Measurements from ENCODE around the gene DAB1. TPM values are rescaled to one million over a fixed set of nuclear protein-coding genes. Genes with fewer than 3 reads are reported as not detected.

The DAB1 gene
- total RNA-seq, 2 donors from 2014 or later: not detected

- ATAC-seq: no peak
- H3K4me1 Mint-ChIP-seq (ENCODE audit: low read depth in 2 of 2): no peaks in the 10 kb centered on the region
- H3K27ac Mint-ChIP-seq: no peak overlapping the region
- peaks cover 2% of the 10 kb centered on the region for H3K9me3 Mint-ChIP-seq
- H3K36me3 Mint-ChIP-seq: no peaks in the 10 kb centered on the region
- H3K4me3 Mint-ChIP-seq: no peak overlapping the region
- DNase-seq (ENCODE audit: low spot score): no peak
- H3K27me3 Mint-ChIP-seq: peaks cover 6 to 19% of the 10 kb centered on the region in 2 donors
These were observed 22.2 kb downstream of the DAB1 start for GRCh38 chr1:57401671-57402070.

DNA sequence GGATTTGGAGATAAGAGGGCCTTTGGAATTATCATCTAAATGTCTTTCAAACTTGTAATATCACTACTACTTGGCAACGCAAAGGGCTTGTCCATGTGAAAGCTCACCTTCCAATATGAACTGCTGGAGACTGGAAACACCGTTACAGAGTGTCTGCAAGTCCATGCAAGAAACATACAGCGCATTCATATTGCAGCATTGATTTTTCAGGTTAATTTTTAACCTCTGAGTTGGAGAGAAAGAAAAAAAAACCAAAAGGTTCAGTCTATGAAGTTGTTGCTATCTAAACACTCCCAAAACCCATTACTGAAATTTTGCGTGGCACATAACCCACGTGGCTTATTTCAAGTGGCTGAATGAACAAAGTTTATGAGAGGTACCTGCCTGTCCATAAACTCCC lies 23.8 kb downstream of the DAB1 start:
- ATAC-seq (no peak), DNase-seq (ENCODE audit: low spot score) (no peak)
- no peaks in the 10 kb centered on the region for H3K36me3 Mint-ChIP-seq
- peaks cover under 1% of the 10 kb centered on the region for H3K9me3 Mint-ChIP-seq
- no peaks in the 10 kb centered on the region for H3K4me1 Mint-ChIP-seq (ENCODE audit: low read depth in 2 of 2)
- H3K27me3 Mint-ChIP-seq: peaks cover 6 to 17% of the 10 kb centered on the region in 2 donors
- no peak overlapping the region for H3K4me3 Mint-ChIP-seq
- no peak overlapping the region for H3K27ac Mint-ChIP-seq

DNA sequence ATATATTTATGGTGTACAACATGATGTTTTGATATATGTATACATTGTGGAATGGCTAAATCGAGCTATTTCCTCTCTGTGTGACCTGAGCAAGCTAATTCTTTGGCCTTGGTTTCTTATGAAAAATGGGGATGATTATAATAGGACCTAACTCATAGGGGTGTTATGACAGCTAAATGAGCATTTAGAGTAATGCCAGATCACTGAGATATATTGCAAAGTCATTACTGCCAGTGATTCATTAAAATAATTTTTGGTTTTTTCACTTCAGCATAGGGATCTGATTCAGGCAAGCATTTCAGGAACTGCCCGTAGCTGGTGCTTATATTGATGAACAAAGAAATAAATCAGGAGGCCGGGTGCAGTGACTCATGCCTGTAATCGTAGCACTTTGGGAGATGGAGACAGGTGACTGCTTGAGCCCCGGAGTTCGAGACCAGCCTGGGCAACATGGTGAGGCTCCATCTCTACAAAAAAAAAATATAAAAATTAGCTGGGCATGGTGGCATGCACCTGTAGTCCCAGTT lies 30.7 kb downstream of the DAB1 start:
- Mint-ChIP-seq H3K27me3 (peaks cover 13 to 15% of the 10 kb centered on the region in 2 donors), H3K4me3 (no peak overlapping the region), H3K36me3 (no peaks in the 10 kb centered on the region), H3K4me1 (ENCODE audit: low read depth in 2 of 2) (no peaks in the 10 kb centered on the region), H3K27ac (no peak overlapping the region), H3K9me3 (peaks cover 7% of the 10 kb centered on the region)
- ATAC-seq (no peak), DNase-seq (ENCODE audit: low spot score) (no peak)

DNA sequence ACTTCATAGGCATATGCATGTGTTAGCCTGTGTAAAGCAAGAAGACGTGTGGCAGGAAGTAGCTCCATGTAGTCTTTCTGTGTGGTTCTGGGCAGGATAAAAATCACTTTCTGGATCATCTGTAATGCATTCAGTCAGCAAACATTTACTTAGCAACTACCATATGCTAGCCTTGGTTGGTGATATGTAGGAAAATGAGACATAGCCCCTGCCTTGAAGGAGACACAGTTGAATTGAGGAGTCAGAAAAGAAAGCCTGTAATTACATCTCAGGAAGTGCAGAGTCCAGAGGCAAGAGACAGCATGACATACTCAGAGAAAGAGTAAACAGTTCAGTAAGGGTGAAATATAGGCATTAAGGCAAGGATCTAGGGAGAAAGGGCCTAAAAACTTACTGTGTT lies 38.5 kb downstream of the DAB1 start:
- H3K27ac Mint-ChIP-seq: no peak overlapping the region
- H3K4me3 Mint-ChIP-seq: no peak overlapping the region
- no peak for ATAC-seq
- no peak for DNase-seq (ENCODE audit: low spot score)
- no peaks in the 10 kb centered on the region for H3K4me1 Mint-ChIP-seq (ENCODE audit: low read depth in 2 of 2)
- peaks cover 6% of the 10 kb centered on the region for H3K9me3 Mint-ChIP-seq
- H3K27me3 Mint-ChIP-seq: peaks cover 11 to 17% of the 10 kb centered on the region in 2 donors
- no peaks in the 10 kb centered on the region for H3K36me3 Mint-ChIP-seq

DNA sequence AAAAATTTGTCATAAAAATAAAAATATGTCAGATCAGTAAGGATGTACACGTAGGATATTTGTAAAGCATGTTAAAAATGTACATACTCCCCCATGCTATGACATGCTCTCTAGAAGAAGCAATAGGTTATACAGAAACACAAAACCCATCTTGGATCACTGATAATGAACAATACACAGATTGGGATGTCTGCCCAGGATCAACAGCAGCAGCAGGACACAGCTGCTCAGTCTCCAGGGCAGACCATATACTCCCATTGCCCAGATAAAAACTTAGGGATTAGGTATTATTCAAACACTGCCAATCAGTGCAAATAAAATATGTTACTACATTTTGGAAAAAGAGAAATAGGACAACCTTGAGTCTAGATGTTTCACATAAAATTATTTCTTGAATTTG lies 39.0 kb downstream of the DAB1 start:
- ATAC-seq: no peak
- H3K4me1 Mint-ChIP-seq (ENCODE audit: low read depth in 2 of 2): no peaks in the 10 kb centered on the region
- no peaks in the 10 kb centered on the region for H3K36me3 Mint-ChIP-seq
- no peak for DNase-seq (ENCODE audit: low spot score)
- peaks cover 11 to 17% of the 10 kb centered on the region in 2 donors for H3K27me3 Mint-ChIP-seq
- no peak overlapping the region for H3K27ac Mint-ChIP-seq
- no peak overlapping the region for H3K4me3 Mint-ChIP-seq
- peaks cover 6% of the 10 kb centered on the region for H3K9me3 Mint-ChIP-seq

- Mint-ChIP-seq H3K36me3 (no peaks in the 10 kb centered on the region), H3K27ac (no peak overlapping the region), H3K9me3 (peaks cover 6% of the 10 kb centered on the region), H3K27me3 (peaks cover 12 to 15% of the 10 kb centered on the region in 2 donors), H3K4me3 (no peak overlapping the region), H3K4me1 (ENCODE audit: low read depth in 2 of 2) (no peaks in the 10 kb centered on the region)
- DNase-seq (ENCODE audit: low spot score): no peak
- no peak for ATAC-seq
These were observed 39.6 kb downstream of the DAB1 start for GRCh38 chr1:57384284-57384683.

DNA sequence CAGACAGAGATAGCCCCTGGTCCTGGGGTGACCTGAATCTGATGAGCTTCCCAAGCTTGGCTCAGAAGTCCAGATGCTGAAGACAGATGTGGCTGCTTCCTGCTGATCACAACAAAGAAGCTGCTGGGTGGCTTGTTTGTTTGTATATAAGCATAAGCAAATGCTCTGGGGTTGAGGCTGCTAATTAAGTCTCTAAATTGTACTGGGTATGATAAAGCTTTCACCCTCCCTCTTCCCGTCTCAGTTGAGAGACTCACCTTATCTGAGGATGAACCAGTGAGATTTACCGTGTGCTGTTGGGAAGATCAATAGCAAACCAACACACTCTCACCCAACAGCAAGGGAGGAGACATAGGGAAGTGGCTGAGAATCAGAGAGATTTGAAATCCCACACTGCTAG lies 42.0 kb downstream of the DAB1 start:
- no peaks in the 10 kb centered on the region for H3K4me1 Mint-ChIP-seq (ENCODE audit: low read depth in 2 of 2)
- peaks cover 3% of the 10 kb centered on the region for H3K9me3 Mint-ChIP-seq
- DNase-seq (ENCODE audit: low spot score) (no peak), ATAC-seq (no peak)
- peaks cover 0 to 5% of the 10 kb centered on the region in 2 donors for H3K27me3 Mint-ChIP-seq
- H3K4me3 Mint-ChIP-seq: no peak overlapping the region
- no peak overlapping the region for H3K27ac Mint-ChIP-seq
- H3K36me3 Mint-ChIP-seq: no peaks in the 10 kb centered on the region

DNA sequence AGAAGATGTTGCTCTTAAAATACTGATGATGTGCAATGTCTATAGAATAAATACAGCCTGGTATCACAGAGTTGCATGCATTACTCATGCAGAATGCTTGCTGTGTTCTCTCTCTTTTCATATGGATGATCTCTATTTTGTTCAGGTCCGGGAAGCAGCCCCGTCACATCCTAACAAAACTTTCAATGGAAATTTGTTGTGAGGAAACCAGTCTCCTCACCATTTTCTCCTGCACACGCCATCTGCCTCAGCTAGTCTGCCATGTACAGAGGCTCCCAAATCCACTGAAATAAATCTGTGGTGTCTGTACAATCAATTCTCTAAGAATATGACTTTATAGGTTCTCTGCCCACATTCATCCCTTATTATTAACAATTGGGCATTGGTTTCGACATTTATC lies 42.4 kb downstream of the DAB1 start:
- ATAC-seq (no peak), DNase-seq (ENCODE audit: low spot score) (no peak)
- Mint-ChIP-seq H3K4me1 (ENCODE audit: low read depth in 2 of 2) (no peaks in the 10 kb centered on the region), H3K9me3 (peaks cover 3% of the 10 kb centered on the region), H3K4me3 (no peak overlapping the region), H3K27ac (no peak overlapping the region), H3K27me3 (peaks cover 0 to 5% of the 10 kb centered on the region in 2 donors), H3K36me3 (no peaks in the 10 kb centered on the region)

DNA sequence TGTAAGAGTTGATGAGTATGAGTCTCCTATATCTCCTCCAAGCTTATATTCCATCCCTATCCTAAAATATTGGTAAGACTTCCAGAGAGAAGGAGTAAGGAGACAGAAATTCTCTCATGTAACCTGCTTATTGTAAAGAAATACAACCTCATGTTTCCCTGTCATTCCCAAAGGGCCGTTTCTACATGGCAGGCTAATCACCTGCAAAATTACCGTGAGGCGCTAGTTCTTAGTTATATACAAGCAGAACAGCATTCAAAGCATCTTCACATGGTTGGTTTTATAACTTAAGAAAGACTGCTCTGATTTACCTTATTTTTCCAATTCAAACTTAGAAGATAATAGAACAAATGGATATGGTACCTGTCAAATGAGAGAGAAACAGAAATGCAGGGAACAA lies 42.9 kb downstream of the DAB1 start:
- Mint-ChIP-seq H3K4me1 (ENCODE audit: low read depth in 2 of 2) (no peaks in the 10 kb centered on the region), H3K27me3 (peaks cover 0 to 5% of the 10 kb centered on the region in 2 donors), H3K4me3 (no peak overlapping the region), H3K36me3 (no peaks in the 10 kb centered on the region), H3K27ac (no peak overlapping the region), H3K9me3 (peaks cover 3% of the 10 kb centered on the region)
- DNase-seq (ENCODE audit: low spot score) (no peak), ATAC-seq (no peak)

DNA sequence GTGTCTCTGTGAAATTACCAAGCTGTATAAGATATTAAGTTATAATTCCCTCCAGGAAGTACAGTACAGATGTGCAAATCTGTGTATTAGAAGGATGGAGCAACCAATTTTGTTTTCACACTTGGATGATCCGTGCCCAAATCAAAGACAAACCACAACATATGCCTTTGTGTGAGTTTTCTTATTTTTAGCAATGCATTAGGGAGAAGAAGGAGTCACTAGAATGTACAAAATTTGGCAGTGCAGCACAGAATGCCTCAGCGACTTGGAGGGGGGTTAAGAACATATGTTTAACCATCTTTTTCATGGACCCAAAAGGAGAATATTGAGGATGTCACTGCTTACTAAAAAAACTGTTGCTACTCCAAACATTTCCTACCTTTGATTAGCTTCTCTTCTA lies 45.3 kb downstream of the DAB1 start:
- no peaks in the 10 kb centered on the region for H3K4me1 Mint-ChIP-seq (ENCODE audit: low read depth in 2 of 2)
- H3K27me3 Mint-ChIP-seq: peaks cover 0 to 5% of the 10 kb centered on the region in 2 donors
- H3K9me3 Mint-ChIP-seq: no peaks in the 10 kb centered on the region
- H3K4me3 Mint-ChIP-seq: no peak overlapping the region
- H3K36me3 Mint-ChIP-seq: no peaks in the 10 kb centered on the region
- H3K27ac Mint-ChIP-seq: no peak overlapping the region
- ATAC-seq (no peak), DNase-seq (ENCODE audit: low spot score) (no peak)

DNA sequence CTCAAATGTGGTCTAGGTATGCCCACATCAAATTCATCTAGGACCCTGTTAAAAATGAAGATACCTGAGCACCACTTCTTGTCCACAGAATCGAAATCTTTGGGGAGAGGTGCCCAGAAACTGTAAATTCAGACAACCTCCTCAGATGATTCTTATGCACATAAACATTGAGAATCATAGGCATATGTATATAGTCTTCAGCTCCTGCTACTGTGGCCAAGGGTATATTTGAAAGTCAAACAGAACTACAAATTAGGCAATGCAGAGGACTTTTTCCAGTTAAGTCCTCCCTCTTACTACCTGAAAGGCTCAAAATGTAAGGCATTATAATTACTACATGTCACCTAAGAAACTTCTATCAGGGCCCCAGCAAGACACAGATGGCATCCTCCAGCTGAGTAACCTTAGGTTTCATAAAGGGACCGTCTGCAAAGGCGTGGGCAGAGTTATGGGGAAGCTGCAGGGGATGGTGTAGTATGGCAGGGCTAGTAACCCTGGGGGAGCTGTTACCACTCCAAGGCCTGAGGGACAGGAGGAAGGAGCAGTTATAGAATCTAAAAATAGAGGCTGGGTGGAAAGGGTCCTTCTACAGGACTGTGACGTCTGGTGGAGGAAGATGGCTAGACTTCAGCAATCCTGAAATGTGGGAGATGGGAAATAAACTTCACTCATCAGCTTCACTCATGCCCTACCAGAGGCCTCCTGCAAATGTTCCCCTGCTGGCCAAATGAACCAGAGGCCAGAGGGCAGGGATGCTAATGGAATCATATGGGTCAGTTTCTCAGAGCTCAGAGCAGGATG lies 46.3 kb downstream of the DAB1 start:
- no peaks in the 10 kb centered on the region for H3K9me3 Mint-ChIP-seq
- H3K27me3 Mint-ChIP-seq: peaks cover 0 to 2% of the 10 kb centered on the region in 2 donors
- H3K27ac Mint-ChIP-seq: no peak overlapping the region
- H3K36me3 Mint-ChIP-seq: no peaks in the 10 kb centered on the region
- ATAC-seq (peak in 1 of 2 donors; percentile 24), DNase-seq (ENCODE audit: low spot score) (no peak)
- no peaks in the 10 kb centered on the region for H3K4me1 Mint-ChIP-seq (ENCODE audit: low read depth in 2 of 2)
- H3K4me3 Mint-ChIP-seq: no peak overlapping the region

- no peaks in the 10 kb centered on the region for H3K36me3 Mint-ChIP-seq
- H3K4me3 Mint-ChIP-seq: no peak overlapping the region
- H3K27me3 Mint-ChIP-seq: peaks cover 0 to 2% of the 10 kb centered on the region in 2 donors
- no peak for DNase-seq (ENCODE audit: low spot score)
- H3K27ac Mint-ChIP-seq: no peak overlapping the region
- no peaks in the 10 kb centered on the region for H3K9me3 Mint-ChIP-seq
- ATAC-seq: no peak
- H3K4me1 Mint-ChIP-seq (ENCODE audit: low read depth in 2 of 2): no peaks in the 10 kb centered on the region
These were observed 47.8 kb downstream of the DAB1 start for GRCh38 chr1:57376041-57376440.

DNA sequence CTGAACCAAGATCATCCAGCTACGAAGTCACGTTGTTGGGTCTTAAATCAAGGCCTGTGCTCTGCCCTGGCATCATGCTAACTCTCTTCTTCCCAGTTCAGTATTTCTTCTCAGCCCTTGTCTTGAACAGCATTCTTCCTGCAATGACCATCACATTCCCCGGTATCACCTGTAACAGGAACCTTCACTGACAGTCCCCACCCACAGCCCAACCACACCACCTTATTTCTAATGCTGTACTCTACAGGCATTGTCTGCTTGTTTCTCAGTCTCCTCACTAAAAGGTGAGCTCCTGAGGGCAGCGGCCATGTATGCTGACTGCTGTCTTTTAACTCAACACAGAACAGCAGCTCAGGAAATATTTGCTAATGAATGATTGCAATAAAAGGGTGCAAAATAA lies 54.0 kb downstream of the DAB1 start:
- no peaks in the 10 kb centered on the region for H3K4me1 Mint-ChIP-seq (ENCODE audit: low read depth in 2 of 2)
- H3K4me3 Mint-ChIP-seq: no peak overlapping the region
- H3K9me3 Mint-ChIP-seq: peaks cover 5% of the 10 kb centered on the region
- H3K27ac Mint-ChIP-seq: no peak overlapping the region
- no peaks in the 10 kb centered on the region for H3K36me3 Mint-ChIP-seq
- no peak for DNase-seq (ENCODE audit: low spot score)
- no peaks in the 10 kb centered on the region for H3K27me3 Mint-ChIP-seq
- ATAC-seq: no peak

GRCh38 chr1:57367945-57368344 lies 55.9 kb downstream of the DAB1 start:
- no peaks in the 10 kb centered on the region for H3K36me3 Mint-ChIP-seq
- H3K27ac Mint-ChIP-seq: no peak overlapping the region
- DNase-seq (ENCODE audit: low spot score): no peak
- peaks cover 5% of the 10 kb centered on the region for H3K9me3 Mint-ChIP-seq
- H3K4me1 Mint-ChIP-seq (ENCODE audit: low read depth in 2 of 2): no peaks in the 10 kb centered on the region
- H3K27me3 Mint-ChIP-seq: no peaks in the 10 kb centered on the region
- peak; percentile 33 to 45 for ATAC-seq
- no peak overlapping the region for H3K4me3 Mint-ChIP-seq

All from natural killer cell treated with Interleukin-12 subunit alpha and Interleukin-12 subunit beta and Interleukin-15 and Interleukin-18, amount 100 ng/mL, for 72 hours (primary cell).